NCI-H2081 (cell line): Measurements from ENCODE around the gene PPIE.

Experiments used
- DNase-seq, 2 experiments: peaks; one replicate each; lab custom pipeline; 2025; lab: John Stamatoyannopoulos, UW

PPIE gene

DNA sequence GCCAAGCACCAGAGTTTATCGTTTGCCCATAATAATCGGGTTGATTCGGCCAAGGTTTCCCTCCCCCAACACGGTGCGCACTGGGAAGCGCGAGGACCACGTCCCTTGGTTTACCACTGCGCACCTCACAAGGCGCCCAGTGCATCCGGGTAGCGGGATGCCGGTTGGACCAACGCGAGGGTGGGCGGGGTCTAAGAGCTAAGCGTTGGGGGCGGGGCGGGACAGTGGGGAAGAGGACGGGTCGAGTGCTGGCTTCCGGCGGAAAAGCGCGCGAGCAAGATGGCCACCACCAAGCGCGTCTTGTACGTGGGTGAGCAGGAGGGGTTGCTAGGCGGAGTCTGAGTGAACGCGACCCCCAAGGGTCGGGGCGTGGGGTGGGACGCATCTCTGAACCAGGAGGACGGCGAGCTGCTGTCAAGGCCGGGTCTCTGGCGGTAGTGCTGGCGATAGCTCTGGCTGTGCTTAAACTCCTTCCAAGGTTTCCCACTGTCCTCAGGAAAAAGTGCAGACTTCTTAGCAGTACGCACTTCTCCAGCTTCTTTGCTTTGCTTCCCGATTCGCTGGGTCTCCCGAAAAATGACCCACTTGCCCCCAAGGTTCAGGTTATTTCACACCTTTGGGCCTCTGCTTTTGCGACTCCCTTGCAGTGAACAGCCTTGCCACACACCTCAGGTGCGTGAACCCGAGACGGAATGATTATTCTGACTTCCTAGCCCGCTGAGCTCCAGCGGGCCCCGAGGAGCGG is at the start of gene PPIE:
Gene PPIE, plus strand, starts transcription at position 261 of the 745 bp plus-strand sequence. Its CDS starts 19 bp downstream, at position 280.
- peak; percentile 98 to 99 for DNase-seq

DNA sequence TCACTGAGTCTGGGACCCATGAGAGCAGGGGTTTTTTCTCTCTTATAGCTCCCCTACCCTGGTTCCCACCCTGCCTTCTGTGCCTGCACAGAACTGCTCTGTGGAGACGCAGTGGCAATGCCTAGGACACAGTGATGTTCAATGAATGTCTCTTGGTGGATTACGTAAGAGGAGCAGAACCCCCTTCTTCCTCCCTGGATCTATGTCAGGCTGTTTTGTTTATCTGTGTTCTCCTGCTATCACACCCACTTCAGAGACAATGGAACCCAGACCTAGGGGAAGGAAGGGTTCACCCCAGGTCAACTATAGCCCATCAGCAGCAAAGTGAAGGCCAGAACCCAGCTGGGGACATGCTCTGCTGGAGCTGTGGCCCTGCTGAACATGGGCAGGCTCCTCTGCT is 49.5 kb upstream of the PPIE start:
- no peak for DNase-seq

DNA sequence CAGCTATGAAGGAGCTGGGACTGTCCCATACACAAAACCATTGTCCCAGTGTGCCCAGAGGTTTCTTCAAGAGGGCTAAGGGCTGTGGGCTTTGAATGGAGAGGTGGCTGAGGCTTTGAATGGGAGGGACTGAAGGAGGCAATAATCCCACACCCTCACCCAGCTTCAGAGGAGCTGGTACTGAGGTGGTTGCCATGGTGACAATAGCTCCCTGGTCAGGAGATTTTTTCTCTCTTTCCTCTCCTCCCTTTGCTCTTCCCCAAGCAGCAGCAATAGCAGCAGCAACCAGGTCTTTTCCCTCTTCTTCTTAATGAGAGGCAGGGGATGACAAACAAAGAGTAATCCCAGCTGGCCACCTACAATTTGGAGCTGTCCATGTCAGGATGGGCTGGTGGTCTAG is 49.0 kb upstream of the PPIE start:
- DNase-seq, result no peak

DNA sequence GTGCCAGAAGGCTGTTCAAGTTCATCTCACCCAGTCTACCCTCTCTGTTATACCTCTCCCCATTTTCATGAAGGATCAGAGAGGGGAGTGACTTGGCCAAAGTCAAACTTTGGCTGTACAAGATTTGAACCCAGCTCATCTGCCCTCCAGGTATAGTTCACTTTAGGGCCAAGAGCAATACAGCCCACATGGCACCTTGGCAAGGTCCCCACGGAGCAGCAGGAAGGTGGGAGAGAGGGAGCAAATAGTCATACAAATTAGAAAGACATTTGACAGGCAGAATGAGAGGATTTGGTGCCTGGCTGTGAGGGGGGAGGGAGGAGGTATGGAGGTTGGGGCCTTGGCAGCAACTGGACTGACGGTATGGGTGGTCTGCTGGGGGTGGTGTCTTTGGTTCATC is 48.5 kb upstream of the PPIE start:
- no peak for DNase-seq

GRCh38 chr1:39690794-39691382 is 47.8 kb upstream of the PPIE start:
- no peak for DNase-seq

DNA sequence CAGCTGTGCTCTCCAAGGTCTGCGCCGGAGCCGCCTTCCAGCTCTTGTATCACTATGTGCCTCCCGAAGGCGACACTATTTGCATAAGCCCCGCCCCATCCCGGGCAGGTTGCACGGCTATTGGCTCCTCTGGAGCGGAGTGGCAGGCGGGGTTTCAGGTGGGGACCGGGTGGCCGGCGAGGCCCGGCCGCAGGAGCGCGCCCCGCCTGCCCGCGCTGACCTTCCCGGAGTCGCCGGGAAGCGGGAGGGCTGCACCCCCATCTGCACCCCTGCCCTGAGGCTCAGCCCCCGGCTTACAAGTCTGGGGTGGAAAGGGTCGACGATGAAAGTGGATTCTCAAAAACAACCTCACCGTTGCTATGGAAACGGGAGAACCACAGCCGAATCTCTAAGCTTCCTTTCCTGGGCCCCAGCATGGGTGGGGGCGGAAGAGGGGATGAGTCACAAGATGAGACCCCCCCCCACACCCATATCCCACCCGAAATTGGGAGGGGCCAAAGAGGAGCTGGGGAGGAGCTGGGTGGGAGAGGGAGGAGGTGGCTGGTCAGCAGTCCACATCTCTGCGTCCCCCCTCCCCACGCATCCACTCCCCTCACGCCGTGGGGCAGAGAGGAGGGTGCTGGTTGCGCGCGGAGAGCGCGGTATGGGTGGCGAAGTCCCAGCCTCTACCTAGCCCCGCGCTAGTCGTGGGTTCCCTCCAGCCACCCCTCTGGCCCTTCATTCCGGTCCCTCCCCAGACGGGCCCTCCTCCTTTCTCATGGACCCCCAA is 47.1 kb upstream of the PPIE start, which contains the start of gene HPCAL4:
Gene HPCAL4, minus strand, starts transcription at position 51 of the 769 bp plus-strand sequence. CDS start 6,830 bp downstream, outside the sequence.
- peak; percentile 91 to 94 for DNase-seq

GRCh38 chr1:39692152-39693074 is 46.3 kb upstream of the PPIE start:
- no peak for DNase-seq

DNA sequence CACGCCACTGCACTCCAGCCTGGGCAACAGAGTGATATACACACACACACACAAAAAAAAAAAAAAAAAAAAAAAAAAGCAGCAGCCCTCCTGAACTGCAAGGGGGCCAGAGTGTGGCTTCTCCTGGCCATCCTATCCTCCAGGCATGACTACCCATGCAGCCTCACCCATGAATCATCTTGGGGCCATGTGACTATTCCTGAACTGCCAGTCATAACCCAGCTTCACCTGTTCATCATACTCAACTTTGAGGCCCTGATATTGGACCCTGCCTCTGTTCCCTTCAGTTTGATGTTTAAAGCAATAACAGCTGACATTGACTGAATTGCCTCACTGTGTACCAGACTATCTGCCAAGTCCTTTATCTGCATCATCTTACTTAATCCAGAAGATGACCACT is 44.7 kb upstream of the PPIE start:
- DNase-seq, result no peak

DNA sequence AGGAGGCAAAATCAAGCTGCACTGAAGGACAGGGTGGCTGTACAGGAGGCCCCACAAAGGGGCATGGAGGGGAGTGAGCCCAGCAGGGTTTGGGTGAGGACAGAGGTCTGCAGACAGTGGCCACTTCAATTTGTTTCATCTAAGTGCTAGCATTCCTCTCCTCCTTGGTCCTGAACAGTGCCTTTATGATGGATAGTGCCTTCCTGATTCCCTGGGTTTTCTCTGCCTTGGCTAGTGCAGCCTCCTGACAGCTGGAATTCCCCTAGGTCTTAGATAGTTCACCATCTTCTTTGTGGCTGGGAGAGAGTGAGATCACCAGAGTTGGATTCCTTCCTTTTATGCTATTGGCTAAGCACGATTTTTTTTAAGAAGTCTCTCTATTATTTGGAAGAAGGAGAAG is 43.7 kb upstream of the PPIE start:
- DNase-seq, result no peak

DNA sequence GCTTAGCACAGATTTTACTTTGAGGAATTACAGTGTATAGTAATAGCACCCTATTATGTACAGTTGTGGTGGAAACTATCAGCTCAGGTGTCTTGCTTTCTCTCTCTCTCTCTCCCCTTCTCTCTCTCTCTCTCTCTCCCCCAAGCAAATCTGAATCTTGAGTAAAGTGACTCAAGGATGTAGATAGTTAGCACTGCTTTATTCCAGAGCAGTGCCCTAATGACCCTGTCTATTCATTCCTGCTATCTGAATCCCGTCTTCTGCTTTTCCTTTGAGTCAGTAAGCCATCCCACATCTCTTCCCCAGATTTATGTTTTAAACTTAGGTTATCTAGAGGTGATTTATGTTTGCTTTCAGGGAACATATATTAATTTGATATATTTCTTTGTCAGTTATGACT is 42.2 kb upstream of the PPIE start:
- no peak for DNase-seq

DNA sequence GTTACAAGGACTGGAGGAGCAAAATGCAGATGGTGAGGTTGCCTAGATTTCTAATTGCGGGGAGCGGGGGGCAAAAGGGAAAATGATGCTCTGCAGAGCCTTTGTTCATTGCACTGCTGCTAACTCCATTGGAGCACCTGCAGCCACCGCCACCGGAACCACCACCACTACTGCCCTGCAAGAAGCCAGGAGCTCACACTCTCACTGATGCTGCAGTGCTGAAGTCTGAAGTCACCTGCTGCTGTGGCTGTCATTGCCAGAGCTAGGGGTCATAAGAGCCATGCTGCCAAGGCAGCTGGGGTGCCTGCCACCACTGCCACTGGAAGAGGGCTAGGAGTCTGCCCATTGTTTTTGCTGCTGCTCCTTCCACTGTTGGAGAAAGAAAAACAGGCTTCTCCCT is 40.1 kb upstream of the PPIE start:
- no peak for DNase-seq

DNA sequence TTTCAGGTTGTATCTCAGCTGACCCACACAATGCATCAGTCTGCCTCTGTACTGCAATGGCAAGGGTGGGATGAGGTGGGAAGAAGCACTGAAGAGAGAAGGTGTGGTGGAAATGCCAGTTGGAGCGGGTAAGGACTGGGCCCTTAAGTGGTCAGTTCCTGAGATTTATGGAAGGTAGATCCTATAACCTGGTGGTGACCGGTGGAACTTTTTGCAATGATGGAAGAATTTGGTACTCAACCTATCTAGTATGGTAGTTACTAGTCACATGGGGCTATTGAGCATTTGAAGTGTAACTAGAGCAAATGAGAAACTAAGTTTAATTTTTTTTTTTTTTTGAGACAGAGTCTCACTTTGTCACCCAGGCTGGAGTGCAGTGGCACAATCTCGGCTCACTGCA is 39.3 kb upstream of the PPIE start:
- no peak for DNase-seq

DNA sequence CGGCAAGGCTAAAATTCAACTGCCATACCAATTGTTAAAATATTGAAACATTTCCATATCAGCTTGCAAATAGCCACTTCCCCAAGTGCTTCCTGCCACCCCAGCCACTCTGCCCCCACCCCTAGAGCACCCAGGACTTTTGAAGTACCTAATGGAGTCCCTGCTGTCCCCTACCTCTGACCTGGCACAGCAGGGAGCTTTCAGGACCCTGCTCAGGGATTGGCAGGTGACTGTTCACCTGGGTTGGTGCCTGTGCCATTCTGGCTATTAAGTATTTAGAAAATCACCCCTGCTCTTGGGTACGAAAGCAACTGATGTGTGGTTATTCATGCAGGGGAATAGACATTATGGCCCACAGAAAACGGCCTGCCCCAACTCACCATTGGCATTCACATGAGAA is 38.3 kb upstream of the PPIE start:
- DNase-seq, result no peak

DNA sequence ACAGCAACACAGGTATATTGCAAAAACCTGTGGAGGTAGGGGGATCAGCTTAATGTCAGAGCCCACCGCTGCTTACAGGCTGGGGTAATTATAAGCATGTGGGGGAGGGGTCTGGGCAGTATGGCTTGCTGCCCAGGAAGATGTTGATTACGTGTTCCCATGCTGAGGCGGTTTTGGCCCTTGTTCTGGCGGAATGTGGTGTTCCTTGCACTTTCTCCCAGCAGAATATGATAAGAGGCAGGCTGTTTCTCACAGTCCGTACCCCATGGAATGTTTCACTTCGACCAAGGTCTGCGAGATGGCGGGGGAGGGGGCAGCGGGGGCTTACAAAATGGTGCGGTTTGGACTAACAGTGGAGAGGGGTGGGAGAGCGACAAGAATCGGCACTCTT is 37.6 kb upstream of the PPIE start:
- no peak for DNase-seq

- DNase-seq, result no peak
Observed at GRCh38 chr1:39704757-39705156, 33.9 kb upstream of the PPIE start.

- no peak for DNase-seq
Observed at GRCh38 chr1:39707506-39707905, 31.2 kb upstream of the PPIE start.

DNA sequence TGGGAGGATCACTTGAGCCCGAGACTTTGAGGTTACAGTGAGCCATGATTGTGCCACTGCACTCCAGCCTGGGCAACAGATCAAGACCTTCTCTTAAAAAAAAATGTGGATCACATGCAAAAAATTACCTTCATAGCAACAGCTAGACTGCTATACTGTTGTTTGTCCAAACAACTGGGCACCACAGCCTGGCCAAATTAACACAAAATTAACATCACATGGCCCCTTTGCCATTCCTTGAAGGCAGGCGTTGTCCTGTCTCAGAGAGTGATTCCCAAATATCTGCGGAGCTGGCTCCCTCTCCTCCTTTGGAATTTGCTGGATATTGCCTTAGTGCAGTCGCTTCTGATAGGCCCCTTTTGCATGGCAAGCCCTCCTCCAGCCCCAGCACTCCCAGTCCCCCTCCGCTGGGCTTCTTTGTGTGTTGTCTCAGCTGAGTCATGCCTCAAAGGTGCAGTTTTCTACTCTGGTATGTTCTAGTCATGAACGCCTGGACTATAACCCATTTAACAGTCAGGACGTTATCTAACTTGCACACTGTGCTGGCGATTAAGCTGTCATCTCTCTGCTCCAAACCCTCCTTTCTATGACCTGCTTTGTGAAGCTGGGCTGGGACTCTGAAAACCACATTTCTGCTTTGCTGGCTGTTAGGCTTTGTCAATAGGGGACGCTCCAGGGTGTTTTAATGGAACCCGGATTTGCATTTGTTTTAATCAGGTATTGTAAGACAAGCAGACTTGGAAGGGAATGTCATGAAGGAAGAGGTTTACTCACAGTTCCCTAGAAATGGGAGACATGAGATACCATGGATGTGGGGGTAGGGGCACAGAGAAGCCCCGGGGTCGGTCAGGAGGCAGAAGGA is 27.3 kb upstream of the PPIE start:
- no peak for DNase-seq

DNA sequence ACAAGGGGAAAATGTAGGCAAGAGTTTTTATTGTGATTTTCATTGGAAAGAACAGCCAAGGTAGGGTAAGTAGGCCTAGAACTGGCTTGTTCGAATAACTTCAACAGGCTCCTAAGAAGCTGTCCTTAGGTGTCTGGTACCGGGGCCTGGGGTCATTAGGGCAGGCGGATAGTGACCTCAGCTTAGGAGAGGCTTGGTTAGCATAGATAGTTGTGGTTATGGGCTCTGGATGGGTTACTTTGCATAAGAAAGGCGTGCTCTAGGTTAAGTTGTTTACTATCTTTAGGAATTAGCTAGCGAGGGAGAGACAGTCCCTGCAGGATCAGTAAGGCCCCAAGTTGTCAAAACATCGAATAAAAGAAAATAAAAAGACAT is 26.7 kb upstream of the PPIE start:
- no peak for DNase-seq

- no peak for DNase-seq
Observed at GRCh38 chr1:39713557-39713956, 25.1 kb upstream of the PPIE start.

- no peak for DNase-seq
Observed at GRCh38 chr1:39717809-39718208, 20.9 kb upstream of the PPIE start.
